ENCODE results near the gene DOK1. TPM values are rescaled to one million over a fixed set of nuclear protein-coding genes. Genes with fewer than 3 reads are reported as not detected.
A peak's percentile ranks its signal among the peaks of the same experiment; 100 is the strongest.

Gene DOK1
- total and polyA plus RNA-seq, 2 donors (not counting 1 experiment from before 2014, with no cell fraction given) = 29.1 to 41.4 TPM

DNA sequence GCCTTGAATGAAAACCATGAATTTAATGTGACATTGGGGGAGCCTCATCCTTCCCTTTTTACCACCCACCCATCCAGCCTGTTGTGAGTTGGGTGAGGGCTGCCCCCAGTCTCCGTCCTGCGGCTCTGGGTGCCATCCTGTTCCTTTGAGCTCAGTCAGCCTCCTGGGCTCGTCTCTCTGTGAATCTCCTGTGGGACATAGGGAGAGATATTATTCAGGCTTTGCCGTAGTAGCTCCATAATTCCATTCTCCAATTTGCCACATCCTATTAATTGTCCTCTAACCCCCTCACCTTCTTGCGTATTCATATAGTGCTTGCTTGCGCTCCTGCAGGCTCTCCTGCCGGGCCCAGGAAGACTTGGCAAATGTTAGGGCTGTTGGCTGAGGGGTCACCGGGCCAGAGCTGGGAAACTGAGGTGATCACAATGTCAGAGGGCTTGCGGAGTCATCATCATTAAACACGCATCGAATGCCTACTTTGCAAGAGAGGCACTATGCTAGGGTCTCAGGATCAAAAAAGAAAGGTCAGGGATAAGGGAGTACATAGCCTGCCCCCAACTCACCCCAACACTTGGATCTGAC lies 27.8 kb upstream of the DOK1 start:
- intact Hi-C loops (cut with micrococcal nuclease) = loop anchor here (5.0 kb wide), 2 partner anchors 789 to 1294 kb away; partner anchors contain the start of genes CCT7, PRADC1 and TPRKB

More for the DNA sequence above, 27.8 kb upstream of the DOK1 start:
- Mint-ChIP-seq H3K4me3 (peak overlapping the region; percentile 59), H3K9me3 (ENCODE audit: insufficient read depth) (no peaks in the 10 kb centered on the region), H3K27ac (peak overlapping the region; percentile 84), H3K27me3 (no peaks in the 10 kb centered on the region), H3K4me1 (peaks cover 37% of the 10 kb centered on the region)
- H3K4me1 ChIP-seq (ENCODE audit: control insufficient read depth in 2 of 2, insufficient read depth in 2 of 2, low read length in 2 of 2) = peaks cover 35 to 43% of the 10 kb centered on the region in 2 donors
- TF ChIP-seq CTCF (IDR thresholded peaks at IDR 0.05) (no peak), EZH2 (IDR thresholded peaks at IDR 0.05; ENCODE audit: borderline replicate concordance, insufficient read depth, low read depth, low read length, poor library complexity, severe bottlenecking) (no peak)
- no peaks in the 10 kb centered on the region for H3K9me3 ChIP-seq (ENCODE audit: control extremely low read depth in 1 of 3, control insufficient read depth in 2 of 3, insufficient read depth in 1 of 3, low read length in 2 of 3)
- DNase-seq = no peak
- peaks cover 0 to 29% of the 10 kb centered on the region in 2 experiments for H3K36me3 ChIP-seq (replicated peaks in 1 of 2; ENCODE audit: control extremely low read depth in 1 of 2, control insufficient read depth in 1 of 2, extremely low read depth in 1 of 2, insufficient read depth in 2 of 2, low read length in 1 of 2)
- no peak overlapping the region for H3K4me3 ChIP-seq (ENCODE audit: control extremely low read depth in 1 of 5, extremely low read depth in 1 of 5, insufficient read depth in 1 of 5, low read depth in 2 of 5, low read length in 4 of 5)
- ChIA-PET CTCF (interaction anchor here (1.0 to 9.6 kb wide), 4 partner anchors 20 to 61 kb away, joined by 6 to 71 read pairs (median 28); partner anchors contain the start of genes CCDC142, PCGF1 and TTC31), POLR2A (interaction anchor here (0.7 to 1.1 kb wide), 3 partner anchors 11 to 45 kb away, joined by 3 to 4 read pairs (median 4); no protein-coding TSS in a partner anchor)
- H2AFZ ChIP-seq (ENCODE audit: insufficient read depth, low read depth, low read length, poor library complexity, severe bottlenecking) = no peak overlapping the region
- no peak for ATAC-seq (ENCODE audit: low read depth)
- peaks cover 27% of the 10 kb centered on the region for H3K79me2 ChIP-seq (ENCODE audit: control insufficient read depth, insufficient read depth, low read length)
- peaks cover 17% of the 10 kb centered on the region for H4K20me1 ChIP-seq (ENCODE audit: control insufficient read depth, insufficient read depth, low read length, poor library complexity, severe bottlenecking)
- H3K4me2 ChIP-seq (replicated peaks; ENCODE audit: low read depth, low read length, poor library complexity, severe bottlenecking) = peak overlapping the region; percentile 1
- peaks cover 0 to 2% (median 0%) of the 10 kb centered on the region in 4 experiments for H3K27me3 ChIP-seq (replicated peaks in 1 of 4; ENCODE audit: control extremely low read depth in 1 of 4, control insufficient read depth in 3 of 4, insufficient read depth in 4 of 4, low read length in 3 of 4)
- peak overlapping the region in 1 of 2 donors; percentile 54 for H3K27ac ChIP-seq (ENCODE audit: low read length in 2 of 2)
- no peak overlapping the region for H3K9ac ChIP-seq (ENCODE audit: low read length)
- WGBS (ENCODE audit: insufficient coverage) = 96% methylated on average over 7 of the region's 11 CpGs
